Measurements from ENCODE around the gene FREM3.
A peak's percentile ranks its signal among the peaks of the same experiment; 100 is the strongest.
"Not testable (repeated sequence)": the region's sequence is repeated elsewhere in the genome, so short reads cannot be mapped to it uniquely, and the experiment has no call there.

Gene FREM3

GRCh38 chr4:143586080-143586479 is 114.4 kb downstream of the FREM3 start:
- no peak for DNase-seq (ENCODE audit: low read depth in 1 of 2, low spot score in 1 of 2)

GRCh38 chr4:143585548-143585947 is 114.9 kb downstream of the FREM3 start:
- DNase-seq (ENCODE audit: low read depth in 1 of 2, low spot score in 1 of 2) = no peak

- no peak for DNase-seq (ENCODE audit: low read depth in 1 of 2, low spot score in 1 of 2)
Measured at GRCh38 chr4:143581331-143581946, 119.0 kb downstream of the FREM3 start.

GRCh38 chr4:143575331-143575730 is 125.1 kb downstream of the FREM3 start:
- no peak for DNase-seq (ENCODE audit: low read depth in 1 of 2, low spot score in 1 of 2)

GRCh38 chr4:143564472-143564871 is 136.0 kb downstream of the FREM3 start:
- DNase-seq (ENCODE audit: low read depth in 1 of 2, low spot score in 1 of 2) = no peak

- DNase-seq (ENCODE audit: low read depth in 1 of 2, low spot score in 1 of 2) = peak in 1 of 2 donors; percentile 8
Measured at GRCh38 chr4:143559757-143560147, 140.7 kb downstream of the FREM3 start.

GRCh38 chr4:143558823-143559756 is 141.4 kb downstream of the FREM3 start:
- DNase-seq (ENCODE audit: low read depth in 1 of 2, low spot score in 1 of 2) = peak; percentile 31 to 52

- DNase-seq (ENCODE audit: low read depth in 1 of 2, low spot score in 1 of 2) = no peak
Measured at GRCh38 chr4:143558286-143558685, 142.2 kb downstream of the FREM3 start.

- no peak for DNase-seq (ENCODE audit: low read depth in 1 of 2, low spot score in 1 of 2)
Measured at GRCh38 chr4:143555676-143556075, 144.8 kb downstream of the FREM3 start.

- DNase-seq (ENCODE audit: low read depth in 1 of 2, low spot score in 1 of 2) = no peak
Measured at GRCh38 chr4:143554728-143555597, 145.5 kb downstream of the FREM3 start.

GRCh38 chr4:143549928-143550327 is 150.5 kb downstream of the FREM3 start:
- no peak for DNase-seq (ENCODE audit: low read depth in 1 of 2, low spot score in 1 of 2)

- DNase-seq (ENCODE audit: low read depth in 1 of 2, low spot score in 1 of 2) = no peak
Measured at GRCh38 chr4:143539670-143540023, 160.8 kb downstream of the FREM3 start.

- DNase-seq (ENCODE audit: low read depth in 1 of 2, low spot score in 1 of 2) = no peak
Measured at GRCh38 chr4:143538979-143539669, 161.4 kb downstream of the FREM3 start.

GRCh38 chr4:143531788-143532491 is 168.5 kb downstream of the FREM3 start:
- no peak for DNase-seq (ENCODE audit: low read depth in 1 of 2, low spot score in 1 of 2)

- no peak for DNase-seq (ENCODE audit: low read depth in 1 of 2, low spot score in 1 of 2)
Measured at GRCh38 chr4:143531380-143531779, 169.1 kb downstream of the FREM3 start.

GRCh38 chr4:143528046-143528445 is 172.4 kb downstream of the FREM3 start:
- not testable (repeated sequence) for DNase-seq (ENCODE audit: low read depth in 1 of 2, low spot score in 1 of 2)
